HuH-7 (cell line): ENCODE data around the gene EXOC3.

Source experiments
- DNase-seq: peaks from one replicate; pipeline ENCODE4 v3.0.0; 2011; ENCODE audit warnings: low spot score

The EXOC3 gene

DNA sequence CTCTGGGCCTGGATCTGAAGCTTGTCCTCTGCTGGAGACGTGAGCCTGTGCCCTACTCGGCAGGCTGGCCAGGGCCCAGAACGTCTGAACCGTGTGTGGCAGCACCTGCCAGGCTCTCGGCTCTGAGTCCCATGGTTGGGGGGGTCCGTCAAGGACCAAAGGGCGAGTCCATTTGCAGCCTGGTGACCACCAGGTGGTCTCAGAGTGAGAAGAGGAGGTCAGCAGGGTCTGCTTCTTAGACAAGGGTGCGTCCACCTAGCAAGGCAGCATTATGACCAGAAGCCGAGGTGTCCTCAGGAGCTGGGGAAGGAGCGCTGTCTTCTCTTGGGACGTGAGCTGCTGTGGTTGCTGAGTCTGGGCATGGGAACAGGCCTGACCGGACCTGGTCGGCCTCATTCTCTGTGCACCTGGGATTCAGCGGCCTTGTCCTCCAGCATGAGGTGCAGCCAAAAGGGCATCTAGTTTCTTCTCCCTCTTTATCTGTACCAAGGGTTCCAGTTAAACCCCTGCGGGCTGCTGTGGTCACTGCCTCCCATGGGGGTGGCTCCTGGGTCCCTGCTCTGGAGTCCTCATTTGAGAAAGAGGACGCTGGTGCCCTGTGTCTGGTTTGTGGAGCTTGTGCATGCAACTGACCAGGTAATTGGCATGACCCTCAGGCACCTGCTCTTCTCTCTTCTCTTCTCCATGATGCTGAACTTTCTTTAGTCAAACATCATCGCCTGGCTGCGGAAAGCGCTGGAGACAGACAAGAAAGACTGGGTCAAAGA is 14.4 kb downstream of the EXOC3 start:
- DNase-seq = no peak

DNA sequence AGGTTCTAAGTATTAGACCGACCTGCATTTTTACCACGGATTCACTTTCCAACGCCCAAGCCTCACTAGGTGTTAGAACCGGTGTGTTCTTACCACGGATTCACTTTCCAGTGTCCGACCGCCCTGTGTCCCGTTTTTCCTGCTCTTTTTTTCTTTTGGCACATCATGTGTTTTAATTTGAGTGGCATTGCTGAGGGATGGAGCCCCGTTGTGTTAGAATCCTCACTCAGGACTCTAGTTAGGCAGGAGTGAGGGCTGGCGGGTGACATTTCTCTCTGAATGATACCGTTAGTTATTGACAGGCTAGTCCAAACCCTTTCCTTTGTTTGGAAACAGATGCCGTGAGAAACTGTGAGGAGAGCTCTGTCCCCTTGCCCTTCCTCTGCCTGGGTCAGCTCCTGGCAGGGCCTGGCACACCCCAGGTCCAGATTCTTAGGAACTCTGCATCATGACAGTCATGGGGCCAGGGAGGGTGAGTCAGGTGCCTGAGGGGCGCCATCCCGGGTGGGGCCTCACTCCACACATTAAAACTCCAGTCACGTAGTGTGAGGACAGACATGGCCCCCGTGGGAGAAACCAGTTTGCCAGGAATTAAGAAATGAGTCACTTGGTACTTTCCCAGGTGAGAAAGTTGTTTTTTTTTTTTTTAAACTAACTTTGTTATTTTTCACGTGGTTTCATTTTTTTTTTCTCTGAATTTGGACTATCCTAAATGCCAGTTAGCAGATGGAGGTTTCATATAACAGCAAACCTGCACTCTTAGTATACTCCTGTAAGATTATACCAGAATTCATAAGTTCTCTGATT is 15.8 kb downstream of the EXOC3 start:
- no peak for DNase-seq

DNA sequence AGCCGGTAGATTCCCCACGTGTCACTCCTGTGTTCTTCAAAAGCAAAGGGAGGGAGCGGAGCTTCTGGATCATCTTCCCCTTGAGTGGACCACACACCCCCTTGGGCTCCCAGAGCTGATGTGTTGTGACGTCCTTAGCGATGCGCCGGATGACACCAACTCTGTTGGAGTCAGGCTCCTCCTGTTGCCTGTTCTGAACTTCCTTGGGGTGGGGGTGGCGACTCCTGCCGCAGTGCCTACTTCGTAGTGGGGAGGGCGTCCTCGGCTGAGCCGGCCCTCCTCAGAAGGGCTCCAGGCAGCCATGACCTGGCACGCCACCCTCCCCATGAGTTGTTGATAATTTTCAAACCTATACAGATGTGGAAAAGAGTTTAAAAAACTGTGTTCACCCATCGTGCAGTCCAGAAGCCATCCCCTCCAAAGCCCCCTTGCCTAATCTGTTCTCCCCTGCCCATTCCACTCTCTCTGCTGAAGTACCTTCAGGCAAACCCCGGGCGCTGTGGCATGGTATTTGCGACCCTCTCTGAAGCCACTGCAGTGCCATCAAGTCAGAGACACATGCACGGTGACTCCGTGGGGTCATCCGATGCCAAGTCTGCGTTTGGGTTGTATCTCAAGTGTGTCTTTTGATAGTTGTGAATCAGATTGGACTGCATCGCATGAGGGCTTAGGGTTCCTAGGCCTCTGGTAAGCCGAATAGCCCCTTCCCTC is 16.7 kb downstream of the EXOC3 start:
- DNase-seq = no peak

DNA sequence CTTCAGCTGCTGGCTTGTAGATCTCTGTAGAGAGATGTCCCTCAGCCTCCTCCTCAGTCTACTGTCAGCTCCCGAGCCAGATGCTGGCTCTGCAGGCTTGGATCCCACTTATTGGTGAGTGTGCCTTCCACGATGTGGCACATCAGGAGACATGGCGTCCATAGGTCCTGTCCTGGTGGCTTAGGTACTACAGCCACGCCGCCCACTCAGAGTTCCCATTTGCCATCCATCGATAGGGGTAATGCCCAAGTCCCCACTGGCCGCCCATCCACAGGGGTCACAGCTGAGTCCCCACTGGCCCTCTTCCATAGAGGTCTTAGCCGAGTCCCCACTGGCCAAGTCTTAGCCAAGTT is 17.3 kb downstream of the EXOC3 start:
- DNase-seq = no peak

DNA sequence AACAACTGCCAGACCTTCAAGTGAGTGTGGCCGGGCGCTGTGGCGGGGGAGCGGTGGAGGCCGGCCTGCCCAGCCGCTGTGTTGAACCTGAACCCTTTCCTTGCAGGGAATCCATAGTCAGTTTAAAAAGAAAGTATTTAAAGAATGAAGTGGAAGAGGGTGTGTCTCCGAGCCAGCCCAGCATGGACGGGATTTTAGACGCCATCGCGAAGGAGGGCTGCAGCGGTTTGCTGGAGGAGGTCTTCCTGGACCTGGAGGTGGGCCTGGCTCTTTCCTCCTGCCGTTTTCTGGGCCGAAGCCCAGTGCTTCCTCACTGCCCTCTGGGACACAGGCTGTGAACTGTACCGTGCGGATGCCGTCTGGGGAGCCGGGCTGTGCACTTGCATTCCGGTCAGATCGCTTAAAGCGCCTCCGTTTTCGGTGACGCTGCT is 19.1 kb downstream of the EXOC3 start:
- no peak for DNase-seq

DNA sequence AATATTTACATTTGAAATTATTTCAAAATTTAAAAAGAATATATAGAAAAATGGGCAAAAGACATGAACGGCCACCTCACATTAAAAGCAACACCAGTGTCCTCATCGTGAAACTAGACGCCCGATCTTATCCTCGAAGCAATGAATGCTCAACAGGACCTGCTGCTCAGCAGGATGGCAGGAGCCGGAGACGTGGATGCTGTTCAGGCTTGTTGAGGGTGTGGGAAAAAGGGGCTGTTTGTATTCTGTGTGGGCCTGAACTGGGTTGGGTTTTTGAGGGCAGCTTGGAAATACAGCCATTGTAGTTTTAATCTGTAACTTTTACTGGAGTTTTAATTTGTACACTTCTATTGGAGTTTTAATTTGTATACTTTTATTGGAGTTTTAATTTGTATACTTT is 20.3 kb downstream of the EXOC3 start:
- DNase-seq = no peak

DNA sequence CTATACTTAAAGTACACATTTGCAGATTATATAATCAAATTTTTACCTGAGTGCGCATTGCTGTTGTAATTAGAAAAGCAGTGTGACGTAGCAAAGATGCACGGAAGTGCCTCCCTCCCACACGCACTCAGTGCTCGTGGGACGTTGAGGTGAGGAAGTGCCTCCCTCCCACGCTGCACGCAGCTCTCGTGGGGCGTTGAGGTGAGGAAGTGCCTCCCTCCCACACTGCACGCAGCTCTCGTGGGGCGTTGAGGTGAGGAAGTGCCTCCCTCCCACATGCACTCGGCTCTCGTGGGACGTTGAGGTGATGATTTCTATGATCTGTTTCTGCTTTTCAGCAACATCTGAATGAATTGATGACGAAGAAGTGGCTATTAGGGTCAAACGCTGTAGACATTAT is 21.0 kb downstream of the EXOC3 start:
- DNase-seq = no peak

DNA sequence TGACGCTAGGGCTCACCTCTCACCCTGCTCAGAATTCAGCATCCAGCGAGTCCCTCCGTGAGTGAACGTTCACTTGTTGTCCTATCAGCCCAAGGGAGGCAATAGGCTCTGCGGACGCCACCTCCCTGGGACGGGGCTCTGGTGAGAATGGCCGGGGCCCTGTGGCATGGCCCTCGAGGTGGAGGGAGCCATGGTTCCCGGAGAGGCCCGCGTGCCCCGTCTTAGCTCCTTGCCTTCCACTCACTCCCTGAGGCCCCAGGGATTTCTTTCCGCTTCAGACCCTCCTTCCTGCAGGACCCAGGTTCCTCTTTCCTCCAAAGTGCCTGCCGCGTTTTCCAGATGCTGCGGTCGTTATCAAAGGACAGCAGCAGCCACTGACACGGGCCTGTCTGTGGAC is 21.5 kb downstream of the EXOC3 start:
- DNase-seq = no peak

DNA sequence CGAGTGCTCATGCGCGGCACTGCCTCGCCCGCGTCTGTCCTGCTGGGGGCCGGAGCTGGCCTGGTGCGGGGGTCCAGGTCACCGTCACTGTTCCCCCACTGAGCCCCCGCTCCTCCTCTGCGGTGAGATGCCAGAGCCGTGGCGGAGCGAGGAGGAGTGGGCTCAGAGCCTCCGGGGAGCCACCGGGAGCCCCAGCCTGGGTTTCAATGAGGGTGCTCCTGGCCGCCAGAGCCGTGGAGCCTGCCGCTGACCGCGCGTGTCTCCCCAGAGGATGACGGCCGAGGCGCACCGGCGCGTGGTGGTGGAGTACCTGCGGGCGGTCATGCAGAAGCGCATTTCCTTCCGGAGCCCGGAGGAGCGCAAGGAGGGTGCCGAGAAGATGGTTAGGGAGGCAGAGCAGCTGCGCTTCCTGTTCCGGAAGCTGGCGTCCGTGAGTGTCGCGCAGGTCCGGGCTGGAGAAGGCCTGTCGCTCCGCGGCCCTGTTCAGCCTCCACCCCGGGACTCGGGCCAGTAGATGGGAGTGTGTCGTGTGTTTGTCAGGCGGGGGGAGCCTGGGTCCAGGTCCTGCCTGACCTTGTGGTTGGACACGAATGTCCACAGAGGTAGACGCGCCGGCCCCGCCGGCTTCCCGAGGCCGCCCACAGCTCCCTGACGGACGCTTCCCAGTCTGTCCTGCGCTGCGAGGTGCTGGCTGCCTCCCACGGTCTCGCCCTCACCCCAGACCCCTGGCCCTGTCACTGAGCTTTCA is 22.0 kb downstream of the EXOC3 start:
- DNase-seq = no peak

DNA sequence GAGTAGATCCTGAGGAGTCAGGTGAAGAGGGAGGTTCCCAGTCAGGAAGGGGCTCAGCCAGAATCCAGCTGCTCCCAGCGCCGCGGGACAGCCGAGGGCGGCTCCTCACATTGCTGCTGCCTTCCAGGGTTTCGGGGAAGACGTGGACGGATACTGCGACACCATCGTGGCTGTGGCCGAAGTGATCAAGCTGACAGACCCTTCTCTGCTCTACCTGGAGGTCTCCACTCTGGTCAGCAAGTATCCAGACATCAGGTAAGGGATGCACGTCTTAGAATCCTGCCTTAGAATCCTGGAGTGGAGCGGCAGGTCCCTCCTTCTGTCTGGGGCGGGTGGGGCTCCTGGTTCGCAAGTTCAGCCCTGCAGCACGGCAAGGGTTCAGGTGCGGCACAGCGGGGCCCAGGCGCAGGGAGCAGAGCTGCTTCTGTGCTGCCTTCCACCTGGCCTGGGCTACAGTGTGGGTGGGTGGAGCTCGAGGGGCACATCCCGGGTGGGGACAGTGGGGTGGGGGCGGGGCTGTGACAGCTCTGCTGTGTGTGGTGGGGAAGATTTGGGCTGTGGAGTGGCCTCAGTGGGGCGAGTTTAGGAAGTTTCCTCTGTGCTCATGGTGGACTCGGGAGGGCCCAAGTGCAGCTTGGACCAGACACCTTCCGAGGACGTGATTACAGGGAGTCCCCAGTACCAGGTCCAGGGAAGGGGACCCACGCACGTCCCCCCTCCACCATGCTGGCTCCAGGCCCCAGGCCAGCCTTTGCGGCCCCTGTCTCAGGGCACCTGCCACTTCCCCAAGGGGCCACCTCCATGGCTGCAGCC is 22.8 kb downstream of the EXOC3 start:
- no peak for DNase-seq

DNA sequence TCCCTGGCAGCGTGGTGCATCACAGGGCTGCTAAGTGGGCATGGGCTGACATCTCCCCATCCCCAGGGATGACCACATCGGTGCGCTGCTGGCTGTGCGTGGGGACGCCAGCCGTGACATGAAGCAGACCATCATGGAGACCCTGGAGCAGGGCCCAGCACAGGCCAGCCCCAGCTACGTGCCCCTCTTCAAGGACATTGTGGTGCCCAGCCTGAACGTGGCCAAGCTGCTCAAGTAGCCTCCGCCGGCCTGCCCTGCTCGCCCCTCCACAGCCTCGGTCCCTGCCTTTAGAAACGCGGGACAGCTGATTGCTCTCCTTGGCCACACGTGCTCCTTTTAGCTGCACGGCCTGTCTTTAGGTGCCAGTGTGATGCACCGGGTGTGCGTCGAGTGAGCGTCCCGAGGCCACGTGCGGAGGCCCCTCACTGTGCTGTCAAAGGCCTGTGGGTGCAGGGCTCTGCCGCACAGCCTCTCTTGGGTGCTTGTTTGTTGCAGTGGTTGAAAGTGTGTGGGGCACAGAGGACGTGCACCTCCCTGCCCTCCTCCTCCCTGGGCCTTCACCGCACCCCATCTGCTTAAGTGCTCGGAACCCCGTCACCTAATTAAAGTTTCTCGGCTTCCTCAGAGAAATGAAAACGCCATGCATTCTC is 23.8 kb downstream of the EXOC3 start:
- no peak for DNase-seq

DNA sequence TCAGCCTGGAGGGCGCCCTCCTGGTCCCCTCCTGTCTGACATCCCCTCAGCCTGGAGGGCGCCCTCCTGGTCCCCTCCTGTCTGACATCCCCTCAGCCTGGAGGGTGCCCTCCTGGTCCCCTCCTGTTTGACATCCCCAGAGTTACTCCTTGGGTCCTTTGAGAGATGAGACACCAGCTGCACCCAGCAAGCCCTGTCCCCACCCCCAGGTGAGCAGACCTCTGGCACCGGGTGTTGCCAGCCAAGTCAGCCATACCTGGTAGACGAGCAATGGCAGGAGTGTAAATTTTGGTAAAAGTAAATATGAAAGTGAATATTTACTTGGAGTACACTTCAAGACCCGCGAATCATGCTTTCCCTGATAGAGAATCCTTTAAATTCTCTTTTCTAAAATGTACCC is 25.4 kb downstream of the EXOC3 start:
- no peak for DNase-seq

DNA sequence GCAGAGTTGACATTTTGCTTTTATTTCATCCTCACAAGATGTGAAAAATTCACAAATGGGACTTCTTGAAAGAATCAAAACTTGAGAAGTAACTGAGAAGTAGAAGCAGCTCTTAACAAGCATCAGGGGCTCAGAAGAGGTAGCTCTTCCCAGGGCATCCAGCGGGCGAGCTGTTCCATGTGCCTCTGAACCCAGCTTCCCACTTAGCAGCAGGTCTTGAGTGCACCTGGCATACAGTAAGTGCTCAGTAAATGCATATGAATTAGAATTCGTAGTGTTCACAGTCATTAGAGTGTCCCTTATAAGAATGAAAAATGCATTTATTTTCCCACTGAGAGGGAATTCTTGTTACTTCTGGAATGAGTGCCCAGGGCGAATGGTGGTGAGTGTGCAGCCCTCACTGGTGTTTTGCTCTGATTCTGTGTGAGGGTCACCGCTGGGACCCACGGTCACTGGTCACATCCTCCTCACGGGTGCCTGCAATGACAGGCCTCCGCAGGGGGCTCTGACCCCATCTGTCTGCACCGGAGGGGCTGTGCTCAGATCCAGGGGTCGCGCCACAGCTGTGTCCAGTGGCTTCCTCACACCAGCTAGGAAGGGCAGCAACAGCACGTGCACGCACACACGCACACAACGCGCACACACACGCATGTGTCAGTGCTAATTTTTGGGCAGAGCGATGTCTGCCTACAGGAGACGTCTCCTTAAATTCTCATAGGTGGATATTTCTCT is 26.9 kb downstream of the EXOC3 start:
- DNase-seq = no peak

DNA sequence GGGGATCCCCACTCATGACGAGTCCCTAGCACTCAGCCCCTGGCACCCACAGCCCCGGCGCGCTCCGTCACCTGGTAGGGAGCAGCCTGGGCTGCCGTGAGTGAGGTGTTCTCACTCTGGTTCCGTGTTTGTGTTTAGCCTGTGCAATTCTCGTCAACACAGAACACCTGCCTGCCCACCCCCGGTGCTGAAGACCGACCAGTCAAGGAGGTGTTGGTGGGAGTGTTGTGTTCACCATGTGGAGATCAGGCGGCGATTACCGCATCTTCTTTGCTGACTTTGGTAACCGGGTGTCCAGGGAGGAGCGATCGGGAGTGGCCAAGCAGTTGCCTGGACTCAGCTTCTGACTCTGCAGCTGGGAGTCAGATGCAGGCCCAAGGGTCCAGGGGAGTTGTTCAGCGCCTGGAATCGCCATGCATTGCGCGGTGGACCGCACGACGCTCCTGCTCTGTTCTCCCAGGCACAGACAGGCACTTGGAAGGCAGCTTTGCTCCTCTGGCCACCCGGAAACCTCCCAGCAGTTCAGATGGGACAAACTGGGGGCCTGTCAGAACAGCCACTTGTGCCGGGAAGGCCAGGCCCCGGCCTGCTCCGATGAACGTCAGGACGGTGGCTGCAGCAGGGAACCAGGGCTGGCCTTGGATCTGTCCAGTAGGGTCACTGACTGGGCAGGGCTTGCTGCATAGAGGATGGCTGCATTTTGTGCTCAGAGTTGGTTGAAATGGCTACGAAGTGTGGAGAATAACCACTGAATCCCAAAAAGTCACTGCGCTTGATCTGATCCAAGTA is 28.2 kb downstream of the EXOC3 start:
- DNase-seq = no peak

DNA sequence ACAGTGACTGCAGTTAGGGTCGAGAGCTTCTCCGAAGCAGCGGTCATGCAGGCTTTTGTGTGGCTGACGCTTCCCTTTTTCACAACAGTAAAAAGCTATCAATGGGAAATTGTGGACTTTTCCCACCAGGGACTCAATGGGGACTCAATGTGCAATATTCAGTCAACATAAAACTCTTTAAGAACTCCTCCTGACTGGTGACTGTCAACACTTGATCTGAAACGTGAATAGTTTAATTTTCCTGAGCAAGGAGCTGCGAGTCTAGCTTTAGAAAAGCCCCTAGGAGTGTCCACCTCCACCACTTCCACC is 28.7 kb downstream of the EXOC3 start:
- no peak for DNase-seq

DNA sequence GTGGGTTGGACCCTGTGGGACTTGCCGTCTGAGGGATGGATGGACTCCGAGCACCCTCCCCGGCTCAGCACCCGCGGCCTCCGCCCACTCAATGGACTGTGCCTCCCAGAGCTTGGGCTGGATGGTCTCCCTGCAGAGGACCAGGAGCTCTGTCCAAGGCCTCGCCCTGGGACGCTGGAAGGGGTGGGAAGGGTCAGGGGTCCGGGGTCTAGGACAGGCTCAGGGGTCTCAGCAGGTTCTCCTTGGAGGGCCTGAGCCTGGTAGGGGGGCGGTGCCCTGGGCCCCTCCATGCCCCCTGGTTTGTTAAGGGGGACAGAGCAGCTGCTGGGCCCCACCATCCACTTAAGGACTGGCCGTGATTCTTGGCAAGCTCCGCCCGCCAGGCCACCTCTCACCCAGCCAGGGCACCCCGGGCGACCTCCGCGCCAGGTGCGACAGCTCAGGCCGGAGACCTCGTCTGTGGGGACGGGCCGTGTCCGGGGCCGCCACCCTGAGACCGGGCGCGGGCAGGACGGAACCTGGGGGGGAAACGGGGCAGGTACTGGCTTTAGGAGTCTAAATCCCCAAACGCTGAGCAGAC is 29.2 kb downstream of the EXOC3 start:
- no peak for DNase-seq

DNA sequence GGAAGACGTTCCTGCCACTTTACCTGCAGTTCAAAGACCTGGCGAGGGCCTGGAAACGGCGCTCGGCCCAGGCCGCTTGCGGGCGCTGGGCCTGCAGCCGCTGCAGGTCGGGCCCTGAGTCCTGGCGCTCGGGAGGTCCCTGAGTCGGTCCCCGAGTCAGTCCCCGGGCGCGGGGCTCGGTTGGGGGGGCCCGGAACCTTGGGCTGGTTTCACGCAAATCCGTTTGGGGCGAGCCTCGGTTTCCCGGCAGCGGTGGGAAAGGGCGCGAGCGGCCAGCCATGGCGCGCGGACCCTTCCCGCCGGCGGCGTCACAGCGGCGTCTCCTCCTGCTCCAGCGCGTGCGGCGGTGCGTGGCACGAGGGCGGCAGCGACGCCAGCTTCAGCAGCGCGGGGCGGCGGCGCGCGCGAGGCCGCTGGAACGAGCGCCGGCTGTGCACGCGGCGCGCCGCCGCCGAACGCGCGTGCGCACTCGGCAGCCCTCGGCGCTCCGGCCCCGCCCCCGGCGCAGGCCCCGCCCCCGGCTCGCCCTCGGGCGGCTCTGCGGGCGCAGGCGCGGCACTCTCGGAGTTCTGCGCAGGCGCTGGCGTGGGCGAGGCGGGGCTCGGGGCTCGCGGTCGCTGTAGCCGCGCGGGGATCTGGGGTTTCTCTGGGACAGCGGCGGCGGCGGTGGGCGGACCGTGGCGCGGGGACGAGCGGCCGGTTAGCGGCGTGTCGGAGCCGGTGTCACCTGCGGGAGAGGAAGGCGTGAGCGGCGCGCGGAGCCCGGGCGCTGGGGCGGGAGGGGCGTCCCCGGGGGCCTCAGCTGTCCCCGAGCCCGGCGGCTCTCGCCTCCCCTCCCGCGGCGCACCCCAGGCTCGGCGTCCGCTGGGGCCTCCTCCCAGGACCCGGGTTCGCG is 29.9 kb downstream of the EXOC3 start:
- DNase-seq = peak; percentile 97

DNA sequence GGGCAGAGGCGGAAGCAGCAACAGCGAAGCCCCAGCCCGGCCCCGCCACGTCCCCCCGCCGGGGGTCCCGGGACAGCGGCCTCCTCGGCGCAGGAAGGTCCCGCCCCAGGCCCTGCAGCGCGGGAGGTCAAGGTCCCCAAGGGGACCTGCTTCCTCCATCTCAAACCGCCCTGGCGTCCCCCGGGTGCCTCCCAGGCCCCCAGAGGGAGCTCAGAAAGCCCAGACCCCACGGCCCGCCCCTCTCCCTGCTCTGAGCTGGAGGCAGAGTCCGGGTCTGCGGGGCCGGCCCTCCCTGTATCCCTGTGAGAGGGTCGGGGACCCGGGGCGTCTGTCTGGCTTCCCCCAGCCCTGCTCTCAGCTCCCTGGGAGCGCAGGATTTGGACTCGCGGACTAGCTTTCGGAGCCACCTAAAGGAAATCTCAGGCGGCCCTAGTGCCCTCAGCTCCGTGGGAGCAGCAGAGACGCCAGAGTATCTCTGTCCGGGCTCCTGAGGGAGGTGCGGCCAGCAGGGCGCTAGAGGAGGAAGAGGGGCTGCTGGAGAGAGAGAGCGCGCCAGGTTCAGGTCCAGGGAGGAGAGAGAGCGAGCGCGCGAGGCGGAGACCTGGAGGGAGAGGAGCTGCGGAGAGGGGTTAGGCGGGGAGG is 30.7 kb downstream of the EXOC3 start:
- DNase-seq = no peak
